HG03342 (cell line): Measurements from ENCODE around the gene MAGI1.

ENCODE experiments used
- ATAC-seq: cut with Tn5 transposase; IDR thresholded peaks from one replicate; pipeline ENCODE4 v1.9.1; 2021; ENCODE audit warnings: mild to moderate bottlenecking, moderate library complexity; ENCODE audit not compliant: unreplicated experiment

MAGI1 gene

DNA sequence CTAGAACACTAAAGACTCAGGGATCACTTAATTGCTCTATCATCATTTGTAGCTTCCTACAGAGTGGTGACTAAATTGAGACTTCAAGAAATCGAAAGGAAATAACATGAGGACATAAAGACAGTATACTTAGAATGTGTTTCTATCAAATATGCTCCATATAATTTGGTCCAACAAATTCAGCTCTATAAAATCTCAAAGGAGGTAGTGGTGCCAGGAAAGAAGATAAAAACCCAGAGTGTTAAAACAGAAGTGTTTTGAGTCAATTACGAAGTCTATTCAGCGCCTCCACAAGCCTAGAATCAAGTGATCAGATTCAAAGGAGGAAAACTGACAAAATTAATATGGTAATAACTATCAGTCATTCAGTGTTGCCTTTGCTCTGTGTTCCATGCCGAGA, 22.9 kb downstream of the MAGI1 start:
- ATAC-seq = no peak

DNA sequence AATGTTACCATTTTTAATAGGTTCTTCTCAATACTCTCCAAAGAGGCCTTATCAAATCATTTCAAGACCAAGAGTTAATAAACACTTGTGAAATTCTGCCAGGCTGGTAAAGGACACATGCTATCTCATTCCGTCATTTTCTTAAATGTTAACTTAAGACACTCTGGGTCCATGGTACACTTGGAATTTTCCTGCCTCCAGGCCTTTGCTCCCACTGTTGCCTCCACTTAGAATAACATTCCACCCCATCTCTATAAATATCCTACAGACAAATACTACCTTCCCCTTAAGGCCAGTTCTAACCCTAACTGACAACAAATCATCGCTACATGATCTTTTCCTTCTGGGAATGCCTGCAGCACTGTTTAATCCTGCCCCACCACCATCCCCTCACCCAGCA, 24.1 kb downstream of the MAGI1 start:
- ATAC-seq = no peak

DNA sequence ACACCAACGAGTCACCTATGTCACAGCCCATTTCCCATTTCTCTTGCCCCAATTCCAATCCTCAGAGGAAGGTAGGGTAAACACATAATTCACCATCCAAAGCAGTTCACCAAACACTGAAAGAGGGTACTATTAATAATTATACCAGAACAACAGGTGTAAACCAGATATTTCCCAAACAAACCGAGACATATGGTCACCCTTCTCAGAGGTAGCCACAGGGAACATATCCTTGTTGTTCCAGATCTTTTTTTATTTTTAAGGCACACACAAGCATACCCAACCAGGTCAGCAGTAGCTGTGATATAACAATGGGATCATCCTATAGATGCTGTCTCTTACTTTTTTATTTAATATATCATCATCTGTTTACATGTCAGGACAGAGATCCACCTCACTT, 24.7 kb downstream of the MAGI1 start:
- no peak for ATAC-seq

DNA sequence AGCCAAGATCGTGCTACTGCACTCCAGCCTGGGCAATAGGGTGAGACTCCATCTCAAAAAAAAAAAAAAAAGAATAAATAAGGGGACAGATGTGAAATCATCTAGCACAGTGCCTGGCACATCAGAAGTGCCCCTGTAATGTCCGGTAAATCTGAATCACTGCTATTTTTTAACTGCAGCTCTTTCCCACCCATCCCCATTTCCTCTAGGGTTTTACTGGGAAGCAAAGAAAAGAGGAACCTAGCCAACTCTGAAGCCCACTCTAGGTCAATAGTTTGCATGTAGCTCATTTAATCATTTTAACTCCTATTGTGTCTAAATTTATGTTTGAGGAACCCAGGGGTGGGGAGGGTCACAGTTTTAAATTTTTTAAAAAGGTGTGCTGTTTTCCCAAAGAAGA, 26.0 kb downstream of the MAGI1 start:
- no peak for ATAC-seq

DNA sequence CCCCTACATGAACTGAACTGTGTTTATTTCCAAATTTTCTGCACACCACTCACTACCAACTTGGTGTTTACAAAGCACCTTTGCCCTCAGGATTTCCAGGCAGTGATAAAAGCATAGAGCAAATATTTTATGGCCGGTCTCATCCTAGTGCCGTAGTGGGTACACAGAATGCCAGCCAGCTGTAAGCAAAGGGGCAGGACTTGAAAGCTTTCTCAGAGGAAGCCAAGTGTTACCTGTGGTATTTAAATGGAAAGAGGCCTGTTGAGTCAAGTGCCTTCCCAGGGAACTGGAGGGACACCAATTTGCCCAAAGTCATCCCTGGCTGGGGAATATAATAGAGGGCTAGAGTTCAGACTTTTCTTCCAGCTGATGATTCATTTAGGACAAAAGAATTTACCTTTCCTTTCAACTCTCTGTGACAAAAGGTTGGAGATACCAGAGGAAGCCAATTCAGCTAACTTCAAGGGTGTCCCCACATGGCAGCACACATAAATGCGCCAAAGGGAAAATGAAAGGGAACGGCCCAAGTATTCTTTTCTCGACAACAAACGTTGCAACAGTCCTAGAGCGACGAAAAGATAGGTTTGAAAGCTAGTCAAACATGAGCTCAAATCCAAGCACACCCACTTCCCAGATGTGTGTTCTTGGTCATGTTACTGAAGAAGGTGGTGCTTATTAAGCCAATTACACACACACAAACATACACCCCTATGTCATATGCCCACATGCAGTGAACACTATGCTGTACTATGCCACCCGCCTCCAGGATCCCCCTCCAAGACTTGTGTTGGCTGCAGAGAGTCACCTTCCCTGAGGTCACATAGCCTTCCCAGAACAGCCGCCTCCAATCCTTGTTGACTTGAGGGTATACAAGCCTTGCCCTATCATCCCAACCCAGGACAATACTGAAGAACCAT, 27.7 kb downstream of the MAGI1 start:
- ATAC-seq = no peak

DNA sequence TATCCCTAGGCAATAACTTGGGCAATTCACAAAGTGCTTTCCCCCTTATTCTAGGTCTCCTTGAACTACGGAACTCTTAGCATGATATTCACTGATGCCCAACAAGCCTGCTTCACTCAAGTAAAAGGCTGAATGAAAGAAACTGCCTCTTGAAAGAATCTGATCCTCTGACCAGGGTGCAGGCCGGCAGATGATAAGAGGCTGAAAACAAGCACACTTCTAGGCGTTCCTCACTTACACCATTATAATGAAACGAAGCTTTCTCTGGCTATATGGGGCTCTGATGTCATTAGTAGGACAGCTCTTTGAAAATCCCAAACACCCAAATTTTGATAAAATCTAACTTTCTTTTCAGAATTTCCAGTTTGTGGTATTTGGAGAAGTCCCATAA, 28.4 kb downstream of the MAGI1 start:
- ATAC-seq = no peak

DNA sequence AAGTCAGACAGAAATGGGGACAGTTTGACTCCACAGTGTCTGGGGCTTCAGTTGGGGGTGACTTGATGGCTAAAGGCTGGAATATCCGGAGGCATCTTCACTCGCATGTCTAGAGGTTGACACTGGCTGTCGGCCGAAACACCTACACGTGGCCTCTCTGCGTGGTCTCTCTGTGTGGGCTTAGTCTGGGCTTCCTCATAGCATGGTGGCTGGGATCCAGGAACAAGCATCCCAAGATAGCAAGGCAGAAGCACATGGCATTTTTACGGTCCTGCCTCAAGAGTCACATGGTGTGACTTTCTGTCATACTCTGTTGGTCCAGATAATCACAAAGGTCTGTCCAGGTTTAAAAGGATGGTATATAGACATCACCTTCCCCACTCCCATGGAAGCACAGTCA, 34.5 kb downstream of the MAGI1 start:
- no peak for ATAC-seq

DNA sequence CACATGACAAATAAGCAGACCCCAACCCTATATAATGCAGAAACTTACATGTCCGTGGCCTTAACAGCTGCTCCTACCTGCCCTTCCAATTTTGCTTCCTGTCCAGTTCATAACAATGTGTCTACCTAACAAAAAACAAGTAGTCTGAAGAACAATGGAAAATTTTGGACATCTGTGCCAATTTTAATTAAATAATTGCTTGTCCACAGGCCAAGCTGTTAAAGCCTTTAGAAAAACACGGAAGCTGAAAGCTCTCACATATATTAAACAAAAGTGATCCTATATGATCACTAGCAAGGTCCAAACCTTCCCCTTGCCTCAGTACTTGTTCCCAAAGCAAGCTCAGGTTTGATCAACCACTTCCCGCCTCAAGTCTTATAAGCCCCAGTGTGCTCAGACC, 37.1 kb downstream of the MAGI1 start:
- no peak for ATAC-seq

DNA sequence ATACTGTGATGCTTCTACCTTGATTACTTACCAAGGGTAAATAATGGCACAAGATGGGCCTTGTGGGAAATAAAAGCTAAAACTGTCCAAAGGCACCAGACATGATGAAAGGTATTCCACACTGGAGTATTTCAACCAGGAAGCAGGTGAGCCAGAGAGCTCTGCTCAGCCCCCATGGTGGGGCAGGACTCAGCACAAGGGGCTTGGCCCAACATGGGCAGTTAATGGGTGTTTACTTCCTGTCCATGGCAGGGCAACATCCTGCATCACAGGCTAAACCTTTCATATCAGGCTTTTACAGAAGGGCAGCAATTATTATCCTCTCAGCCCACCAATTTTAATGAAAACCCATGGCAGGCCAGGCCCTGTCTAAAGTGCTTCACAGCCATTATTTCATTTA, 38.2 kb downstream of the MAGI1 start:
- ATAC-seq = no peak

DNA sequence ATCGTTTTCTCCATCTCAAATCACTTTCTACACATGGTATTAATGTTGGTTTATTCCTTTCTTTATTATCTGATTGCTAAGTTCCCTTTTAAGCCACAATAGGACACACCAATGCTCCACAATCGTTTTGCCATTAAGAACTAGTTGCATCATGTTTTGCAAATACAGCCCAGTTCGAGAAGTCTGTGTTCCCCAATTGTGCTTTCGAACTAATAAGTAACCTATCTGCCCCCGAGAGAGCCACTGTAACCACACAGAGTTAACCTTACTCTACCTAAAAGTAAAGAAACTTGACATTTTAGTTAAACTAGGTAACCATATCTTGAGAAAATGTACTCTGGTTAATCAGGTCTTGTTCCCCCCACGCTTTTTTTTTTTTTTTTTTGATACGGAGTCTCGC, 39.1 kb downstream of the MAGI1 start:
- ATAC-seq = no peak

DNA sequence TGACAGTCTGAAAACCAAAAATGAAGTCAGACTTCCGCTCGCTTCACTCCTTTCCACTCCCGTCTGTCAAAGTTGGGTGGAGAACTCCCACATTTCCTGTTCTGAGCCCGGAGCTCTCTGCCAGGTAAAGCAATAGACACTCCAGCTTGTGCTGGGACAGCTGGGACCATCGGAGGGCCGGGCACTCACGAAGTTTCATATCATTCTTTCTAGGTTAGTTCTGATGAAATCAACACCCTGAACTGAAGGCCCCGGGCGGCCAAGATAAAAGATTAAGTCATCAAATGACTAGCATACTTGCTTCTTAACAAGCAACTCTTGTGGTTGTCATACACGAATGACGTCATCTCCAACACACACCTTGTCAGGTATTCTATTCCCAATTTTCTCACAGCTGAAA, 42.1 kb downstream of the MAGI1 start:
- no peak for ATAC-seq

DNA sequence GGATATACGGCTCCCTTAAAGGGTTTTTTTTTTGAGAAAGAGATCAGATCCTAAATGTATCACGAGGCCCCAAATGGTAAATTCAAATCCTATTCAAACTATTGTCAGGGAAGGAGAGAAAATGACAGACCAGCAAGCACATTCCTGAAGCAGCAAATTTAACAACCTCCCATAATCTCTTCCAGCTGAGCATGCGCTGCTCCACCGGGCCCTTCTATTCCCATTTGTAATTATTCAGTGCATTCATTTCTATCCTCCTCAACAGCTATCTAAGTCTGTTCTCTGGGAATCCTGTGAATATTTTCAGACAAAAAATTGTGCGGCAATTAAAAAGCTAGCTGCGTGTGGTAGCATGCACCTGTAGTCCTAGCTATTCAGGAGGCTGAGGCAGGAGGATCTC, 43.2 kb downstream of the MAGI1 start:
- no peak for ATAC-seq

DNA sequence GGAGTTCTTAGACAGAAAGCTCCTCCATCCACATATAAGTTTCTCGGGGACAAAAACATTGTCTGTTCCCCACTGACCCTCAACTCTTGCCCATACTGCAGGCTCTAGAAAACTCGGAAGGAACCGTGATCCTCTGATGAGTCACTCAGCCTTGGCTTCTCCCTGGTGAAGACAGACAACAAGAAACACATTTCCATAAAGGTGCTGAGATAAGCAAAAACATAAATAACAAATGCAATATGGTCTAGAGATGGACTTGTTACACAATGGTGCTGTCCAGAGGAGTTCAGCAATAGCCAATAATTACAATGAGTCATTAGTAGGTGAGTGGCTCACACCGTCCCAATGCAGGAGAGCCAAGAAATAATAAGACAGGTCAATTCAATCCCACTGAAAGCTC, 43.7 kb downstream of the MAGI1 start:
- ATAC-seq = no peak

DNA sequence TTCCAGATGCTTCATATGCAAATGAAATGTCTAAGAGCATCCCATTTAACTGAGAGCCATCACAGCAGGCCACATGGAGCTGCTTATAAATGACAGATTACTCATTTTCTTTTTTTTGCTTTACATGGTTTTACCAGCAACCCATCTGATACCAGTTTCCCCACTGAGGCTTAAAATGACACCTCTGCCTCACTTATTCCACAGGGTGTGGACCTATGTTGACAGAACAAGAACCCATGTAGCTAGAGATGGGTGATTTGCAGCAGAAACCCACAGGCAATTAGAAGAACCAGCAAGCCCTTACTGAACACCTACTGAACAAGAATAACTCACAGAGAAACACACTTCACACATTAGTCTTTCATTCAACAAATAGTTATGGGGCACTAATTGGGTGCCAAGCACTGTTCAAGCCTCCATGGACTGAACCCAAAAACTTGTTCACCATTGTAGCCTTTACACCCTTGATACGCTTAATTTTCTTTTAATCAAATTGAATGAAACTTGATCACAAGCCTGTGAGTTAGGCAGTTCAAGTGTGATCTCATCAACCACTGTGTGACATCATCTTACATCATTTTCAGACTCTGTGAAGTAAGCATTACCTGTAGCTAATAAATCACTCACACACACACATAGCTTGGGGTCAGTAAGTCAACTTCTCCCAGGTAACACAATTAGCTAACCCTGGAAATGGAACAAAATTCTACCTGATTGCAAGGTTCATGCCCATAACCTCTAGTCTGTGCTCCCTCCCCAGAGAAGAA, 45.4 kb downstream of the MAGI1 start:
- no peak for ATAC-seq

DNA sequence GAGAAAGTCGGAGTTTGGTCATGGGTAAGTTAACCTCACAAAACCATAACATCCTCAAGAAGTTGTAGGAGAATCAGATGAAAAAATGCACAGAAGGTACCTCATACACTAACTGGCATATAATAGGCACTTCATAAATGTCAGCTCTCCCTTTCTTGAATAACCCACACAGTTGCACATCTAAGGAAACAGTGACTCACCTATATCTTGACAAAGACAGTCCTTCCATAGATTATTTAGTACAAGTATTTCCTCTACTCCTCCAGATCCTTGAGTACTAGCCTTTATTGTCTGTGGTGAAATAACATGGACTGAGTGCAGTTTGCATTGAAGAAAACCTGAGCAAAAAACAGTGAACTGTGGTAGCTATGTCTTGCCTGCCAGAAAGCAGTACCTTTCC, 46.6 kb downstream of the MAGI1 start:
- ATAC-seq = no peak

DNA sequence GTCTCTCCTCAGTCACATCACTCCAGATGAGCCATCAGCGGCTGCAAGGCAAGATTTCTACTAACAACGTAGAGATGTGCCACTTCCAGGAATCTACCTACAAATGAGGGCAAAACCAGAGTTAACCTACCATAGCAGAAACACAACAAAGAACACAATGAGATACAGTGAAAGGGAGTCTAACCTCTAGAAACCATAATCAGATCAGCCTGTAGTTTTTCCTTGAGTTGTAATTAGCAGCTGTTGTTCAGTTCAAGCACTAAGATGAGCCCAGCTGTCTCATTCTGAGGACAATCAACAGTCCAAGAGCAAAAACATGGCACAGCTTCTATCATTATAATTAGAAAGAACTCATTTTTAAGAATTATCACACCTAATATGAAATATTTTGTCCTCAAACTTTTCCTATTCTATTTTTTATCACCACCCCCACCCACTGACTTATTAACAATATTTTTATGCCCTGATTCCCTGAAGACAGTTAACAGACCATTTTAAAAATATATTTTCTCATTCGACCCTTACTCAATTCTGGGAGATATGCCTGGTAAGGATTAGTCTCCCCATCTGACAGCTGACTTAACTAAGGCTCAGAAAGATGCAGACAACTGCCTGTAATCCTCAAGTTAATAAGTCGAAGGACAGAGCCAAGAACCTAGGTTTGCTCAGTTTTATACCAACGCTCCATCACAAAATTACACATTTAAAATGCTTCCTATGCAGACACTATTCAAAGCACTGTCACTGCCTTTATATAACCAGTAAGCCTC, 50.1 kb downstream of the MAGI1 start:
- no peak for ATAC-seq

DNA sequence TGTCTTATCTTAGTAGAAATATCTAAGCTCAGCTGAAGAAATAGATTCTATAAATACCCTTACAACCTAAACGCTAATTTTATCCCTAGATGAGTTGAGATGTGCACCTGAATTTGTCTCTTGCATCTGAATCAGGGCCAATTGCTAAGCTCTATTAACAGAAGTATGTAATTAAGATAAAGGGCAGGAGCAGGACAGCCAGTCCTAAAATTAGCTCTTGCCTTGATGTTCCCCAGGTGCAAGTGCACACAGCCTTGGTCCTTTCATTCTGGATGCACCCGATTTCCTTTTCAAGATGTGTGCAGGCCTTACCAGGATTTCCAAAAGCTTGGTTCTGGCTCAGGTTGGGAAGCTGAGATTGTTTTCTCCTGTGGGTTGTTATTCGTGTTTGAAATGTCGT, 52.4 kb downstream of the MAGI1 start:
- no peak for ATAC-seq

DNA sequence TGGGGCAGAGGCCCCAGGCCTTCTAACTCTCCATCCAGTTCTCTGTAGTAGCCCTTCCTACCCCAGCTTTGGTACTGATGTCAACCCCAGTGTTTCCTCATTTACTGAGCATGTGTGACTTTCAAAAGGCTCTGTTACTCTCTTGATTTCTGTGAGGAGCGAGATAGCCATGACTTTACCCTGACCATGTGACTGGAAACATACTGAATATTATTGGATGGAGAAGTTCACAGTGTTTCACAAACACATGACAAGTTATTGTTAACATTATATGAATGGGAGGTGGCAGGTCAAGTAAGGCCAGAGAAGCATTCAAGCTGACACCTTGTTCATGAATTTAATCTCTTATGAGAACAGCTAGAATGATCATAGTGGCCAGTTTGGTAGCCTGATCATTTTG, 53.7 kb downstream of the MAGI1 start:
- ATAC-seq = no peak

DNA sequence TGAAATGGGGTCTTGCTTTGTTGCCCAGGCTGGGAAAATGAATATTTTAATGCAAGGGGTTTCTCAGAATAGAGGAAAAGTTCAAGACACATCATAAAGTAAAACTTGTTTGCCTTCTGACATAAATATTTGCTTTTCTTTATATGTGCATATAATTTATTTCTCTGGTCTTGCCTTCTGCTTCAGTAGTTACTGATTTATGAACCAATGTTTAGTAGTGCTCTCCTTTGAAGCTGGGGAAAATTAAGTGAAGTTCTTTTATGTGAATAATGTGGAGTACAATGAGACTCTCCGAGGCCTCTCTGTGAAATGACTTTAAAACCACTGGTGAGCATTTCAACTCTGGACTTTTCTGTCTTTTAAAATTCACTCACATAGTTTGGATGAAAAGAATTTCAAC, 55.6 kb downstream of the MAGI1 start:
- ATAC-seq = no peak

DNA sequence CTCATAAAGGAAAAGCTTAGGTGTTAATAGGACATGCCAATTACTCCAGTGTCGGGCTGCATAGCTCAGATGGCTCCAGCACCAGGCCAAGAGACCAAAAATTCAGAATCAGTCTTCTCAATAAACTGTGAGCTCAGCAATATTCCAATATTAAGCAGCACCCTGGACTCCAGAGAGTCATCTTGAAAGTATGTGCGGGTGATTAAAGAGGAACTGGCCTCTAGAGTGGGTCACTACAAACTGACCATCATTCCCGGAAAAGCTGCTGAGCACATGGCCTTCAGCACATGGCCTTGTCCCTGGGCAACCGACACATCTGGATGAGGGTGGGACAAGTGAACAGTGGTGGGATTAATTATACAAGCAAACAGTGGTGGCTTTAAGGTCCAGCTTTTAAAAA, 59.0 kb downstream of the MAGI1 start:
- no peak for ATAC-seq

DNA sequence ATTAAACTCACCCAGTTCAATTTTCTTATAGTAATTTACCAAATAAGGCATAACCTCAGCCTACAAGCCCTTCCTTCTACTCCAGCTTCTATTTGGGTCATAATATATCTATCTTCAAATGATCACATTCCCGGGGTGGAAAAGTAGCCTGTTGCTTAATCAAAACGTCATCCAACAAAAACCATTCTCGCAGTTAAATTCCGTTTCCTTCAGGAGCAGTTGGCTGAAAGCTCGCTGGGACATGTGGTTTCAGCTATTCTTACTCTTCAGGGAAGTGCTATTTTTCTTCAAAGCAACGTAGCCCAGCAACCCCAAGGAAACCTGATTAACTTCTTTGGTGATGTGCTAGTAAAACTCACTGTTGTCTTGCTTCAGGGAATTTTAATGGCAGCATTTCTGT, 59.6 kb downstream of the MAGI1 start:
- ATAC-seq = no peak

DNA sequence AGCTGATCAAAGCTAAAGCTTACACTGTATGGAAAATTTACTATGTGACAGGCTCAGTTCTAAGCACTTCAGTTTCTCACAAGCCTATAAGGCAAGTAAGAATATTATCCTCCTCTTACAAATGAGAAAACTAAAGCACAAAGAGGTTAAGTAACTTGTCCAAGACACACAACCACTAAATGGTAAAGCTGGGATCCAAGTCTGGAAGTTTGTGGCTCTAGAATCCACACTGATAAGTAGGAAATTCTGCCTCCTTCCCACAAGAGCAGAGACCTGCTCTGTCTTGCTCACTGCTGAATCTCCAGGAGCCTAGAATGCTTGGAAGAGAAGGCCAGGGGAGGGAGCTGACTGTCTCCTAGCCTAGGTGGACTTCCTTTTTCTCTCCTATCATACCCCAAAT, 60.6 kb downstream of the MAGI1 start:
- ATAC-seq = no peak
